Stimulated activated CD4-positive, alpha-beta T cell treated with anti-CD3 and anti-CD28 coated beads, Interleukin-1b, Interleukin-23, amount 100 ng/mL, for 48 hours (primary cell): ENCODE data around the gene GXYLT2.

Experiments
- DNase-seq: peaks from one replicate; pipeline ENCODE4 v3.0.0-alpha.2; 2020

Gene GXYLT2

GRCh38 chr3:73024836-73025235 lies 137.0 kb downstream of the GXYLT2 start:
- no peak for DNase-seq

- no peak for DNase-seq
These were observed 138.4 kb downstream of the GXYLT2 start for GRCh38 chr3:73026111-73026759.
